GM15510 (cell line): ENCODE data around the gene MAP1LC3B2.

Source experiments
- POLR2A ChIP-seq: IDR thresholded peaks from 3 replicates; pipeline ENCODE4 v1.6.1; 2011; ENCODE audit warnings: borderline replicate concordance; ENCODE audit not compliant: insufficient read length; ENCODE audit errors: extremely low read depth

The MAP1LC3B2 gene

DNA sequence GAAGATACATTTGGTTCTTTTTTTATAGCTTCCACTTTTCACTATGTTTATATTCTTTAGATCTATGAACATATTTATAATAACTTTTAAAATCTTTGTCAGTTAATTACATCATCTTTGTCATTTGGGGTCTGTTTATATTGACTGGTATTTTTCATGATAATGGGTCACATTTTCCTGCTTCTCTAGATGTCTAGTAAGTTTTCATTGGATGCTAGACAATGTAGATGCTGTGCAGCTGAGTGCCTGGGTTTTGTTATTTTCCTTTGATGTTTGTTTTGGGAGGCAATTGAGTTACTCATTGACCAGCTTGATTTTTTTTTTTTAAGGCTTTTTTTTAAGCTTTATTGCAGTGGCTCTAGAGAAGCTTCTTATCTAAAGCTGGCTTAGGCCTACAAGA lies 4.9 kb downstream of the MAP1LC3B2 start:
- TF ChIP-seq POLR2A = no peak

DNA sequence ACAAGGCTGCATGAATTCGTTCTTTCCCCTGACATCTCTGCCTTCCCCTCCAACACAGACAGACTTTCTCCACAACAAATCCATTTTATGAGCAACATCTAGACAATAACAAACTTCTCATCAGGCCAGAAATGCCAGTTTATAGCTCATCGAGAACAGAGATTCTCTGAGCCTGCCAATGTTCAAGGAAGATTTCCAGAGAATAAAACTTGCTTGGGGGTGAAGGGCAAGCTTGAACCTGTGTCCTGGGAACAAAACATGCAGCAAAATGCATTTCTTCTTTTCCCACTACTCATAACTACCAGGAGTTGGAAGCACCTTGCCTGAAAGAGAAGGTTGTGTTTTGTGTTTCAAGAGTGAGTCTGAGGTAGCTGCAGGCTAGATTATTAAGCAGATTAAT lies 6.8 kb downstream of the MAP1LC3B2 start:
- no peak for TF ChIP-seq POLR2A

DNA sequence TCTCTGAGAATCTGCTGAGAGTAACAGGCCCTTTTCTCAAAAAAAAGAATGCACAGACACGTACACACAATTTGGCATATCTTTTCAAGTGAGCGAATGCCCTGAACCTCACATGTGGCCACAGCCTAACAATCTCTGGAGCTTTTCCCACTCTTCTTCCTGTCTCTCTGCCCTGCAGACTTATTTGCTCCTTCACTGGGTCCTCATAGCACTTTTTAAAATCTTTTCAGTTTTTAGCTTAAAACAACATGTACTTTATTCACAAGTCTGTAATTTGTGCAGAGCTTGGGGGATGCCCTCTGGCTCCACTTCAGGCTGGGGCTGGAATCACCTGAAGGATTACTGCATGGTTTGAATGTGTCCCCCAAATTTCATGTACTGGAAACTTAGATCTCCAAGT lies 9.0 kb downstream of the MAP1LC3B2 start:
- no peak for TF ChIP-seq POLR2A

DNA sequence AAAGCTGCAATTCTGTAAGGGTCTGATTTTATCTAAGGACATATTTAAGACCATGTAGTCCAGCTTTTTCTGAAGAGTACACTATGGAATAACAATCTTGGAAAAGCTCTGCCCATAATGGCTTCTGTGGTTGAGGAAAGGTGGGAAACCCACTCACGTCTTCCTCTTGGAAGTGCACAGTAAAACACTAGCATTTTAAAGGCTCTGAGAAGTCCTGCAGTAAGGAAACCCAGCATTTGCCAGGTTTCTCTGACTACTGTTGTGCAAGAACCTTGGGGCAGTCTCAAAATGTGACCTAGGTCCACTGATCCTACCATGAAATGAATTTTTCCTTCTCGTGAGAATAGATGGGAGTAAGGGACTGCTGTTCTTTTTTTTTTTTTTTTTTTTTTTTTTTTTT lies 11.9 kb downstream of the MAP1LC3B2 start:
- TF ChIP-seq POLR2A = no peak

DNA sequence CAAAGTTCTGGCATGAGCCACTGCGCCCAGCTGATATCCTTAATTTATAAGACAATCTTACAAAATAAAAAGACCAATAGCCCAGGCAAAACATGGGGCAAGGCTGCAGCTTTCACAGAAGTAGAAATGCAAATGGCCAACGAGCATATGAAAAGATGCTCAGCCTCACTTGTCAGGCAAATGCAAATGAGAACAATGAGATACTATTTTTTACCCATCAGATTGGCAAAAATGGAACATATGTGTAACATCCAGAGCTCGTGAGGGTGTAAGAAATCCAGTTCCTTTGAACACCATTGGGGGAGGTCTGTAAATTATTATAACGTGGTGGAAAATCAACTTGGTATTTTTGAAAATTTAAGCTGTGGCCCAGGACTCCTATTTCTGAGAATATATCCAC lies 14.6 kb downstream of the MAP1LC3B2 start:
- no peak for TF ChIP-seq POLR2A

DNA sequence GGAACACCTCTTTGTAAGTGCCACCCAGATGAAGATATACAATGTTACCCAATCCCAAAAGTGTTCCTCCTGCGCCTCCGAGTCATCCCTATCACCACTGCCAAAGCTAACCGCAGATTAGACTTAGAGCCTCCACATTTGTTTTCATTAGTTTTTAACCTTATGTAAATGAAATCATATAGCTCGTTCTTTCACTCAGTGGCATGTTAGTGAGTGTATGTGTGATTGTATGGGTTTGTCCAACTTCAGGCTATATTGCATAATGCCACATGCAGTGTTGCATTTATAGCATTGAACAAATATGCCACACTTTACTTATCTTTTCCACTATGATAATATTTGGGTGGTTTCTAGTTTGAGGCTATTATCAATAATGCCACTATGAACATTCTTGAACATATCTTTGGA lies 18.0 kb downstream of the MAP1LC3B2 start:
- no peak for TF ChIP-seq POLR2A

DNA sequence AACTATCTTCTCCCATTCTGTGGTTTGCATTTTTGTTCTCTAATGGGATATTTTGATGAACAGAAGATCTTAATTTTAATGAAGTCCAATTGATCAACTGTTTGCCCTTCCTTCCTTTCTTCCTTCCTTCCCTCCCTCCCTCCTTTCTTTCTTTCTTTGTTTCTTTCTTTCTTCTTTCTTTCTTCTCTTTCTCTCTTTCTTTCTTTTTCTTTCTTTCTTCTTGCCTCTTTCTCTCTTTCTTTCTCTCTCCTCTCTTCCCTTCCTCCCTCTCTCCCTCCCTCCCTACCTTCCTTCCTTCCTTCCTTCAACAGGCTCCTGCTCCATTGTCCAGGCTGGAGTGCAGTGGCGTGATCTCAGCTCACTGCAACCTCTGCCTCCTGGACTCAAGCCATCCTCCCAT lies 18.9 kb downstream of the MAP1LC3B2 start:
- TF ChIP-seq POLR2A = no peak

DNA sequence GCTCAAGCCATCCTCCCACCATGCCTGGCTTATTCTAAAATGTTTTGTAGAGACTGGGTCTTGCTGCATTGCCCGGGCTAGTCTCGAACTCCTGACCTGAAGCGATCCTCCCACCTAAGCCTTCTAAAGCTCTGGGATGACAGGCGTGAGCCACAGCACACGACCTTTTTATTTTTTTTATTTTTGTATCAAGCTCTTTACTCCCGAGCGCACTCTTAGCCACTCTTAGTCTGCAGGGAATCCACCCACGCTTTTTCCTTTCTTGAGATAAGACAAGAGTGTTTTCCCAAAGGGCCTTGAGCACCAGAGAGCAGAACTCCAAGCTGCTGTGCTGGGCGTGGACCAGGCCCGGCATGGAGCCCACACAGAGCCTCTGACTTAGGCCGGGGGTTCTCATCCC lies 23.4 kb downstream of the MAP1LC3B2 start:
- no peak for TF ChIP-seq POLR2A

DNA sequence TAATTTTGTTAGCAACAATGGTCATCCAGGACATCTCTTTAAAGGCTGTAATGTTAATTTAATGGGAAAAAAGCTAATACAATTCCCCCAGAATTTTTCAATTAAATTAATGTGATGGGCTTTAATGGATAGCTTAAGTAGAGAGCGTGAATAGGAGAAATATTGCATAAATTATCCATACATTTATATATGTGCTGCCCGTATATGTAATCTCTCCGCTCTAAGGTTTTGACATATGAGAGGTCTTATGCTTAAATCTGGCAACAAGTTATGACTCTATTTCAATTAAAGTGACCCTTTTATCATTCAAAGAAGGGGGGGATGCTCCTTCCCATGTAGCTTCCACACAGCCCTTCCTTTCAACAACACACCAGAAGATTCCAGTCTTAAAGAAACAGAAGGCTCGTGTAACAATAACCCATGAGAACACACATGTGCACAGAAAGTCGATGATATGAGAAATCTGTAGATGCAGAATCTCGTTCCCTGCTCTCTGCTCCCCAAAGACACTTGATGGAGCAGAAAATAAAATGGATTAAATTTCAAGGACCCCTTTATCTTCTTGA lies 24.0 kb downstream of the MAP1LC3B2 start:
- TF ChIP-seq POLR2A = no peak

DNA sequence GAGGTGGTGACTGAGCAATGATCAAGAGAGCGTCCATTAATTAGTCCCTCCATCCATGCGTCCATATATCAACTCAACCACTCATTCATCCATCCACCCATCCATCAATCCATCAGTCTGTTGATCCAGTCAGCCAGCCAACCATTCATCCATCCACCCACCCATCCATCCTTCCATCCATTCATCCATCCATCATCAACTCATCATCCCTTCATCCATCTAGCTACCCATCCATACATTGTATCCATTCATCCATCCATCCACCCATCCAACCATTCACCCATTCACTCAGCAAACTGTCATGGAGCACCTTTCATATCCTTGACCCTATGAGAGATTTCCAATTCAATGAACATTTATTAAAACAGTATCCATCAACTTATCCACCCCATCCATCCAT lies 28.1 kb downstream of the MAP1LC3B2 start:
- no peak for TF ChIP-seq POLR2A

DNA sequence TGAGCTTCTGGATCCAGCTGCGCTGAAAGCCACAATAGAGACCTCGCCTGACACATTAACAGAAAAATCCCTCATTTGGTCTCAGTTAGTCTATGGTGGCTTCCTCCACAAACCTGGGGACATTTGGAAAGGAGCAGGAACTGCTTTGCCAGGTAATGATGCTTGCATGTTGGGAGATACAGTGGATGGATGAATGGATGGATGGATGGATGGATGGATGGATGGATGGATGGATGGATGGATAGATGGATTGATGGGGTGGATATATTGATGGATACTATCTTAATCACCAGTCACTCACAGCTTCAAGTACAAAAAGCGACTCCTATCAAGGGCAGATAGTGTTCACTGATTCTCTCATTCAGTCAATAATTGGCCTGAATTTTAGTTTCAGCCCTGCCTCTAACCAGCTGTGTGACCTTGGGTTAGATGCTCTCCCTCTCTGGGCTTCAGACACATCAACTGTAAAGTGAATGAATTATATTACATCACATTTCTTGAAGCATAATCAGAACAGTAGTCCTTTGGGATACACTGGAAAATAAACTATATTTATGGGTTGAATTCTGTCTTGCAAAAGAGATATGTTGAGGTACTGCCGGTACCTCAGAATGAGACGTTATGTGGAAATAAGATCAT lies 29.3 kb downstream of the MAP1LC3B2 start:
- no peak for TF ChIP-seq POLR2A

DNA sequence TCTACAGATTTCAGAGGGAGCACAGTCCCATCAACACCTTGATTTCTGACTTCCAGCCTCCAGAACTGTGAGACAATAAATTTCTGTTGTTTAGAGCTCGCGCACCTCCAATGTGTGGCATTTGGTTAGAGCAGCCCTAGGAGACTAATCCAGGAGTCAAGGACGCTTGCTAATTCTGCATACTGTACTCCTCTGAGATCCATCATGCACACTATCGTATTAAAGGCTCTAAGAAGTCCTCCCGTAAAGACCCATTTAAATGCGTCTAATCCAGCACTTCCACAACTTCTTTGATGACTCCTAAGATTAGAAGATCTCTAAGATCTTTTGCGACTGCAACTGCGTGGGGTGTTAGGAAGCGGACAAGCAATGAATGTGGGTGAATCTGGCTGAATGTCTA lies 30.4 kb downstream of the MAP1LC3B2 start:
- no peak for TF ChIP-seq POLR2A

DNA sequence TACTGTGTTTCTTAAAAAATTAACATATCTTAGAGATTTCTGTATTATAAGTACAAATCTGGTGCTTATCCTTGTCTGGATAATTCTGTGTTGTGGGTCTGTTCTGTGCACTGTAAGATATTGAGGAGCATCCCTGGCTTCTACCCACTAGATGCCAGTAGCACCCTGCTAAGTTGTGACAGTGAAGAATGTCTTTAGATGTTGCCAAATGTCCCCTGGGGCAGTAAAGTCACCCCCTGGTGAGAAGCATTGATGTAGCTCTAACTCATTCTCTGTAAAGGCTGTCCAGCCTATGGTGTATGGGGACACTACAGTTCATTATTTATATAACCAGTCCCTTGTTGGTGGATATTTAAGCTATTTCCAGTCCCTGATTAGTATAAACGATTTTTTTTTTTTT lies 31.4 kb downstream of the MAP1LC3B2 start:
- TF ChIP-seq POLR2A = no peak

DNA sequence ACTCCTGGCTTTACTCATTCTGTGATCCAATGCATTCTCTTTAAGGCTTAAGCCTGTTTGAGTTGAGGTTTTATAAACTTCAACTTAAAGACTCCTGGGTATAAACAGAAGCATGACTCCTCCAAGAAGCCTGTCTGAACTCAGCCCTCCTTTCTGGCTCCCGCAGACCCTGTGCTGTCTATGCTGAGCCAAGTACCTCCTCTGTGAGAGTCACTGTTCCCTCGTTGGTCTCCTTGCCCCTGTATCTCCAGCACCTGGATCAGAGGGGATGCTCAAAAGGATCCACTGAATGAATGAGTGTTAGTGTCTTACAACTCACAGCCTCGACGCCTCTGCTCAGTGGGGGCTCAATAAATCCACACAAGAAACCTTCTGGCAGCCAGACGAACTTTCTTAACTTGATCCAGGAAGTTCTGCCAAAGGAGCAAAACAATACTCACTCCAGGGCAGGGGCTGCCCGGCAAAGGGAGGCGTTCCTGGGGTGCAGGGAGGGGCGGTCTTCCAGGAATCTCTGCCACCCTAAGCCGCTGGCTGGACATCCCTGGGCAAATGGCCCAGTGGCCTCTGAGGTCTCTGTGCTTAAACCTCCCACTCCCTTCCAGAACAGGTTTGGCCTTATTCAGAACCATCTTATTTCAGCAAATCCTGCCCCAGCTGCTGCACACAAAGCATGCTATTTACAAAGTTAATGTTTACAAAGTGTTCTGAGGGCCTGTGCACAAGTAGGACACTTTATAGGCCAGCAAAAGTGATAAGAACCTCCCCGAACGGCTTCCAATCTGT lies 32.9 kb downstream of the MAP1LC3B2 start:
- no peak for TF ChIP-seq POLR2A

DNA sequence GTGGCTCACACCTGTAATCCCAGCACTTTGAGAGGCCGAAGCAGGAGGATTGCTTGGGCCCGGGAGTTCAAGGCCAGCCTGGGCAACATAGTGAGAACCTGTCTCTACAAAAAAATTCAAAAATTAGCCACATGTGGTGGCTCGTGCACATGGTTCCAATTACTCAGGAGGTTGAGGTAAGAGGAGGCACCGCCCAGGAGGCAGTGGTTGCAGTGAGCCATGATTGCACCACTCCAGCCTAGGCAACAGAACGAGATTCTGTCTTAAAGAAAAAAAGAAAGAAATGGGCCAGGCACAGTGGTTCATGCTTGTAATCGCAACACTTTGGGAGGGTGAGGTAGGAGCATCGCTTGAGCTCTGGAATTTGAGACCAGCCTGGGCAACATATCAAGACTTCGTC lies 33.5 kb downstream of the MAP1LC3B2 start:
- TF ChIP-seq POLR2A = no peak
